HG03097 (cell line): ENCODE results near the gene SPATA1.
"Not testable (repeated sequence)": the region's sequence is repeated elsewhere in the genome, so short reads cannot be mapped to it uniquely, and the experiment has no call there.

Experiments used
- ATAC-seq: cut with Tn5 transposase; IDR thresholded peaks from one replicate; pipeline ENCODE4 v1.9.1; 2021; ENCODE audit not compliant: unreplicated experiment, low FRiP score

The SPATA1 gene

DNA sequence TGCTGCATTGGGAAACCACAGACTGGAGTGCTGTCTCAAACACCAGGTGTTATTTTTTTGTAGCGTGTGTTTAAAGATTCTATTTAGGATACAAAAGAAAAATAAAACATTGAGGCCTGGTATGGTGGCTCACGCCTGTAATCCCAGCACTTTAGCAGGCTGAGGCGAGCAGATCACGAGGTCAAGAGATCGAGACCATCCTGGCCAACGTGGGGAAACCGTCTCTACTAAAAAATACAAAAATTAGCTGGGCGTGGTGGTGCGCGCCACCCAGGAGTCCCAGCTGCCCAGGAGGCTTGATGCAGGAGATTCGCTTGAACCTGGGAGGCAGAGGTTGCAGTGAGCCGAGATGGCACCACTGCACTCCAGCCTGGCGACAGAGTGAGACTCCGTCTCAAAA, 1.7 kb downstream of the SPATA1 start:
- not testable (repeated sequence) for ATAC-seq

DNA sequence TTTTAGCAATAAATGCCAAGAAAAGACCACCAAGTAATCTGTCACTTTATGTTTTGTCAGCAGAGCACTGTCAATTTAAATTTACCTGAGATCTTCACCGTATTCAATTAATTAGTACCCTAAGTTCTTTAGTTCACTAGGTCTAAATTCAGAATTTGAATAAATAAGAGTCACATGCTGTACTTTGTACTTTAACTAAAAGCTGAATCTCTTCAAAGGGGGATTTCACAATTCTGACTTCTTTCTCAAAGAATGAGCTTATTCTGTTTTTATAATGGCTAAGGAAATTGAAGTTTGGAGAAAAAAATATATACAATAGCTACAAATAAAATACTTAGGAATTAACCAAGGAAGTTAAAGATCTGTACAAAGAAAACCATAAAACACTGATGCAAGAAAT, 2.3 kb downstream of the SPATA1 start:
- no peak for ATAC-seq

DNA sequence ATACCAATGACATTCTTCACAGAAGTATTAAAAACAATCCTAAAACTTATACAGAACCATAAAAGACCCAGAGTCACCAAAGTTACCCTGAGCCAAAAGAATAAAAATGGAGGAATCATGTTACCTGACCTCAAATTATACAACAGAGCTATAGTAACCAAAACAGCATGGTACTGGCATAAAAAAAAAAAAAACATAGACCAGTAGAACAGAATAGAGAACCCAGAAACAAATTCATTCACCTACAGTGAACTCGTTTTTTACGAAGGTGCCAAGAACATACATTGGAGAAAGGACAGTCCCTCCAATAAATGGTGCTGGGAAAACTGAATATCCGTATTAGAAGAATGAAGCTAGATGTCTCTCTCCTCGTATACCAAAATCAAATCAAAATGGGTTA, 2.8 kb downstream of the SPATA1 start:
- ATAC-seq, result no peak

DNA sequence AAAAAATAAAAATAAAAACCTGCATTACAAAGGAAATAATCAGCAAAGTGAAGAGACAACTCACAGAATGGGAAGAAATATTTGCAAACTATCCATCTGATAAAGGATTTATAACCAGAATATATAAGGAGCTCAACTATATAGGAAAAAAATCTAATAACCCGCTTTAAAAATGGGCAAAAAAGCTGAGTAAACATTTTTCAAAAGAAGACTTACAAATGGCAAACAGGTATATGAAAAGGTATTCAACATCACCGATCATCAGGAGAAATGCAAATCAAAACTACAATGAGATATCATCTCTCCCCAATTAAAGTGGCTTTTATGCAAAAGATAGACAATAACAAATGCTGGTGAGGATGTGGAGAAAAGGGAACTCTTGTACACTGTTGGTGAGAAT, 4.0 kb downstream of the SPATA1 start:
- ATAC-seq, result no peak

DNA sequence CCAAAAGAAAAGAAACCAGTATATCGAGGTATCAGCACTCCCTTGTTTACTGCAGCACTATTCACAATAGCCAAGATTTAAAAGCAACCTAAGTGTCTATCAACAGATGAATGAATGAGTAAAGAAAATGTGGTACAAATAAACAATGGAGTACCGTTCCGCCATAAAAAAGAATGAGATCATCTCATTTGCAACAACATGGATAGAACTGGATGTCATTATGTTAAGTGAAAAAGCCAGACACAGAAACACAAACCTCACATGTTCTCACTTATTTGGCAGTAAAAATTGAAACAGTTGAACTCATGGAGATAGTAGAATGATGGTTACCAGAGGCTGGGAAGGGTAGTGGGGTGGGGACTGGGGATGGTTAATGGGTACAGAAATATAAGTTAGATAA, 4.5 kb downstream of the SPATA1 start:
- no peak for ATAC-seq

DNA sequence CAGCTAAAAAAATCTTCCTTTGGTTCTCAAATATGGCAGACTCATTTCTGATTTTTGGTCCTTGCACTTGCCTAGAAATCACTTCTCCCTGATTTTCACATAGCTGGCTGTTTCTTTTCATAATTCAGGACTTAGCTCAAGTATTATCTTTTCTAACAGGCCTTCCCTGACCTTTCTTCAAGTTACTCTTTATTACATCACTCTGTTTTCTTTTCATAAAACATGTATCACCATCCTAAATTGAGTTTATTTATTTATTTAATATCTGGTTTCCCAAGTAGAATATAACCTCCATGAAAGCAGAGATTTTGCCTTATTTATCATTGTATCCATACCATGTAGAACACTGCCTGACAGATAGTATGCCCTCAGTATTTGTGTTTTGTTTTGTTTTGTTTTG, 18.4 kb downstream of the SPATA1 start:
- no peak for ATAC-seq

DNA sequence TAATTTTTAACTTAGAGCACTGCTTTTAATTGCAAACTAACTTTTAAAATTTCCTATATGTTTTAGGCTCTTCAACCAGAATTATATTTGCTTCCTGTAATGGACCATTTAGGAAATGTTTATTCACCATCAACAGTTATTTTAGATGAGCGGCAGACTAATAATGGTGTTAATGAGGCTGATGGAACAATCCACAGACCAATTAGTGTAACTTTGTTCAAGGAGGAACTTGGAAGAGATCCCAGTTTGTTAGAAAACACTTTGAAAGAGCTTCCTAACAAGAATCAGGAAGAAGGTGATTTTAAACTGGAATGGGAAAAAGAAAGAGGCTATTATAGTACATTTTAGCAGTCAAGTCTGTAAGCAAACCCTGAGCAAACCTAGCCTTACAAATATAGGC, 19.6 kb downstream of the SPATA1 start:
- ATAC-seq, result no peak

DNA sequence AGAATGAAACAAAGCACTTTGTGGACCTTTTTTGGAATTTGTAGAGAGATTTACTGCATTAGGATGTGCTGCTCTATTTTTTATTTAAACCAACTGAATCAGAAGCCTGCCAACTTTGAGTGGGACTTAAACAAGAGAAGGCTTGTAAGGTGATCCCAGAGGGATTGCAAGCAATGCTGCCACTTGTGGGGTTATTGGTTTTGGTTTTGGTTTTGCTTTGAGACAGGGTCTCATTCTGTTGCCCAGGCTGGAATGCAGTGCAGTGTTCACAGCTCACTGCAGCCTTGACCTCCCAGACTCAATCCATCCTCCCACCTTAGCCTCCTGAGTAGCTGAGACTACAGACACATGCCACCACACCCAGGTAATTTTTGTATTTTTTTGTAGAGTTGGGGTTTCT, 32.4 kb downstream of the SPATA1 start:
- no peak for ATAC-seq

DNA sequence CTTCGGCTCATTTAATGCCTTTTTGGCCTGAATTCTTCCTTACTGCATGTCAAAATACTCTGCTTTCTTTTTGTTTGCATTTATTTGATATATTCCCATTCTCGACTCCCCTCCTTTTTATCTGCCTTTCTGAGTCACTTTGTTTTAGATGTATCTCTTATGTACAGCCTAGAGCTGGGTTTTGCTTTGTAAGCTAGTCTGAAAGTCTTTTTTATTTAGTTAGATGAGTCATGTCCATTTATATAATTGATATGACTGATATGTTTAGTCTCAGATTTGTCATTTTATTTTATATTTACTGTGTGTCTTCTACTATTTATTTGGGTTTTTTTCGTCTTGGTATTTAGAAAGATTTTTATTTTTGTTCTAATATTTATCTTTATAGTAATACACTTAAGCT, 33.8 kb downstream of the SPATA1 start:
- ATAC-seq, result no peak

DNA sequence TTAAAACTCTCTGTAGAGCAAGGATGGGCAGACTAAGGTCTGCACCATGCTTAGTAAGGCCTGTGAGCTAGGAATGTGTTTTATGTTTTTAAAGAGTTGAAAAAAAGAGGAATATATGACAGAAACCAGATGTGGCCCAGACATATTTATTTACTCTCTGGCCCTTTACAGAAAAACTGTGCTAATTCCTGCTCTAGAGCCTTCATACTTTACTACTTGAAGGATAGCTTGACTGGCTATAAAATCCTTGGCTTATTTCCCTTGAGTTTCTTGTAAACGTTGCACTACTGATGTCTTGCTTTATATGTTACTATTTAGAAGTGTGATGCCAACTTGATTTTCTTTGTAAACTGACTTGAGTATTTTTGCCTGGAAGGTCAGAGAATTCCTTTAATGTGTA, 34.6 kb downstream of the SPATA1 start:
- no peak for ATAC-seq

DNA sequence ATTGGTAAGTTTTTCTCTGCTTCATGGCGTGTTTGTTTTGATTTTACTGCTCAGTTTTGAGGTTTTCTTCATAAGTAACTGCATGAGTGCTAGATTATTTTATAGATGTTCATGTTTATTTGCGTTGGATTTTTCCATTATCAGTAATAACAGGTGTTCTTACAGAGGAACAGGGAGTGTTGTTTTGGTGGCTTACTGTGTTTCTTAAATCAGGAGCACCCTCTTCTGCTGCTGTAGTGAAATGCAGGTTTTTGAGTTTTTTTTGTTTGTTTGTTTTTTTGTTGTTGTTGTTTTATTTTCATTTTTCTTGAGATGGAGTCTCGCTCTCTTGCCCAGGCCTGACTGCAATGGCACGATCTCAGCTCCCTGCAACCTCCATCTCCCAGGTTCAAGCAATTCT, 35.5 kb downstream of the SPATA1 start:
- no peak for ATAC-seq

DNA sequence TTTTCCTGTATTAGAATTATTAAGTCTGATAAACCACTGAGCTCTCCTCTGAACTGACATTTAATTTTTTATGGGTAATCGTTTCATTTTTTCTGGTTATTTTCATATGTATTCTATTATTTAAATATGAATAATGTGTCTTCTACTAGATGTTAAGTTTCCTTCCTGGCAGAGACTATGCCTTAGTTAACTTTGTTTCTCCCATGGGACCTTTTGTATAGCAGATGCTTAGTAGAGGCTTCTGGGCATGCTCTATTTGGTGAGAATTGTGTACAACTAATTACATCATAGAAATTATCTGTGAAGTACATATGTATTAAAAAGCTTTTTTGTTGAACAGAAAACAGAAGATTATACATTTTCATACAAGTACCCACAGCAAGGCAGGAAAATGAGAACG, 44.6 kb downstream of the SPATA1 start:
- ATAC-seq, result no peak

DNA sequence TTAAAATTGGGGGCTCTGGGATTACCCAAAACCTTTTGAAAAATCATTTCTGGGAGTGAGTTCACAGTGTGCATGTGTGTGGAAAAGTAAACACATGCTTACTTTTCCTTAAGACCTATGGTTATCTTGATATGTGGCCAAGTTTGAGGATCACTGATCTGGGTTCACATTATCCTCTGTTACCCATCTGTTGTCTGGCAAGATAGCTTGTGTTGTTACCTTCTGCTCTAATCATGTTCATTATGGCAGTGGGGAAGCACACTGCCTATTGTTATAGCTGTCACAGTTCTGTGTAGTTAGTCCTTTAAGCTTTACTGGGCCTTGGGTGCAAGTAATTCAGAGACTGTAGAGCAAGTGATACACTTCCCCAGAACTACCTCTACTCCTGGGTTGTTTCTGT, 63.0 kb downstream of the SPATA1 start:
- ATAC-seq, result no peak

DNA sequence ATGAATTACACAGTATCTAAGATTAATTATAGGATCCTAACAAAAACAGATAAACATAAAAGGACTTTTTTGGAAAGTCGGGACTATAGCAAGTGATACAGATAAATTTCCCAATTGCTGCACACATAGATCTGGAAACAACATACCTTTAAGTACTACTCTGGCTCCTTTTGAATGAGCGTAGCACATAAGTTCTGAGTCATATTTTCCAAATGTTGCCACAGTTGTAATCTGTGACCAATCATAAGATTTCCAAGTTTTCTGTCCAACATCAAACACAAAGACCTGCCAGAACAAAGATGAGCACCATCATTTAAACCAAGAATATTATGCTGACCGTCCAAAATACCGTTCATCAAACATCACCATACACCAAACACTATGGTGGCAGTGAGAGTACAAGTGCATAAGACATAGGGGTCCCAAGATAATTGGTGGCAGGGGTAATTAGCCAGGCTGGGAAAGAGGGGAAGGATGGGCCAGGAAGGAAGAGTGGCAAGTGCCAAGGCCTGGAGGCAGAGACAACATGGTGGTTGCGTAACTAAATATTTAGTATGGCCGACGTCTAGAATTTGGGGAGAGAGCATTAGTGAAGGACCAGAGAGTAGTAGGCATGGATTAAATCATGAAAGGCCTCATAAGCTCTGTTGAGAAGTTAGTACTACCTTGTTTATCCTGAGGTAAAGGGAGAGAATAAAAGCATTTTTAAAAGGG, 64.4 kb downstream of the SPATA1 start:
- no peak for ATAC-seq

DNA sequence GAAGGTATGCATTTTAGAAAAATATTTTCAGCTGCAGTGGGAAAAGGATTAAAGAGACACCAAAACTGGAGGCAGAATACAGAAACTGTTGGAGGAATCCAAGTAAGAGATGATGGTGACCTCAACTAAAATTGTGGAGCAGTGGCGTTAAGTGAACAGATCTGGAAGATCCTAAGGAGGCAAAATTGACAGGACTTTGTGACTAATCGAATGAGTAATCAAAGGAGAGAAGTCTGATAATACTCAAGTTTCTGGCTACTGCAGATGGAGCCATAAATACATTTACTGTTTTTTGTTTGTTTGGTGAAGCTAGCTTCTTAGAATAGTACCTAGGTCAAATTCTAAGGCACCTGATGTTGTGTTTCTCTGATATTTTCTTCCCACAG, 65.0 kb downstream of the SPATA1 start:
- ATAC-seq, result no peak

DNA sequence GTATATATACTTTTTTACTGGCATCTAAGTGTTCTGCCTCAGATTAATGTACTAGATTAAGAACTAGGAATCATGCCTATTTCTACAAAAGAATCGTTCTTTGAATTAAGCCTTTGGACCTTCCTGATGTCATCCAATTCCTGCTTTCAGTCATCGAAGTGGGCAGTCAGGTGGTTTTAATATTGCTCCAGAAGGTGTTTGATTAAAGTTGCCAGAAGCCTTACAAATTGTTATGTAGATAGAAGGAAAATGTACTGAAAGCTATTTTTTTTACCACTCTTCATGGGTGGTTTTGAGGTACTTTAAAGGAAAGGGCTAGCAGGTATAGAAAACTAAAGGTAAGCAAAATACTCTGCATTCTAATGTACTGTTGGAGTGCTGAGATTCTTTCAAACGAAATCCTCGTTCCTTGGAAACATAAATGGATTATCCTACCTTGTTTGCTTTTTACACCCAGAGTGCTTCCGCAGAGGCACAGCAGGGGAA, 67.3 kb downstream of the SPATA1 start:
- no peak for ATAC-seq

DNA sequence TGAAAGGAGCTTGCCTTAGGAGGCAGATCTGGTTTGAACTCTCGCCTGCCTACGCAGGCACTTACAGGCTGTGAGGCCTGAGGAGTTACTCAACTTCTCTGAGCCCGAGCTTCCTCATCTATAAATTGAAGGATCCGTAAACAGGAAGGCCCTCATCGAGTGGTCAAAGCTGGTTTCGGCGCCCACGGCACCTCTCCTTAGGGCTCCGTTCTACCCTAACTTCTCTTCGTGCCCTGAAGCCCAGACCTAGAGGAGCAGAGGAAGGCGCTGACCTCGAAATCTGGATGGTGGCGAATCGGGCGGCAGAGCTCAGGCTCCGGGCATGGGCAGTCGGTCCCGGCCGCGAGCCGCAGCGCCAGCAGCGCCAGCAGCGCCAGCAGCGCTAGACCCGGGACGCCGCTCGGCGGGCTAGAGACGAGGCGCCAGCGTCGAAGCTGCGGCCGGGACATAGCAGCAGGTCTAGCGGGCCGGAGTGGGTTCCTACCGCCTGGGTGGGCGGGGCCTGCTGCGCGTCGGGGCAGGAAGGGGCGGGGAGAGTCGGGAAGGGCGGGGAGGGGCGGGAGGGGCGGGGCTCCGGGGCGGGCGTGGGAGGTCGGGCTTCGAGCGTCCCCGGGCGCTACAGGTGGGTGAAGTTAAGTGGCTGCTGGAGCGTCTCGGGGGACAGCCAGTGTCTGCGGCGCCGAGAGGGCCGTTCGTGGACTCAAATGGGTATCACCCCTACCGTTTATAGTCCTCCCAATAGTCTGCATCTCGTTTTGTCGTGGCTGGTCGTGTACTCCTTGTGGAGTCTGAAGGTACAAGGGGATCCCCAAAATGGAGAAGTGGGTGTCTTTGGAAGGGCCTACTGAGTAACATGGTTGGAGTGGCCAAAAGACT, 68.0 kb downstream of the SPATA1 start, which contains the start of gene CTBS:
Gene CTBS, minus strand, starts transcription at position 474 of the 876 bp plus-strand sequence. Its CDS starts 25 bp downstream, at position 449.
- peak; percentile 93 for ATAC-seq

DNA sequence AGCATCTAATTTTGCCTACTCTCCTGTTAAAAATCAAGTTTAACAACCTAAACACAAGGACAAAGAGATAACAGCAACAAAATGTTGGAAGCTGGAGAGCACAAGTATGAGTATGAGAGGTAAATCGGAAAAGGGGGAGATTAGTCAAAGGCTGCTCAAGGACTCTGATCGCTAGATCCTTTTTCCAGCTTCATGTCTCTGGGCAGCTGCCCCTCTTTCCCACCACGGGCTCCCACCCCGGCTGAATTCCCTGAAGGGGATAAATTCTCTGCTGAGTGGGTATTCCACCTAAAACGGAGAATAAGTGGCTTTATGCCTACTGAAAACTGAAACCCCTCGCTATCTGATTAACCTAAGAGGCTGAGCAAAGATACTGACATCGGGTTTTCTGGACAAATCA, 68.8 kb downstream of the SPATA1 start:
- ATAC-seq, result no peak

DNA sequence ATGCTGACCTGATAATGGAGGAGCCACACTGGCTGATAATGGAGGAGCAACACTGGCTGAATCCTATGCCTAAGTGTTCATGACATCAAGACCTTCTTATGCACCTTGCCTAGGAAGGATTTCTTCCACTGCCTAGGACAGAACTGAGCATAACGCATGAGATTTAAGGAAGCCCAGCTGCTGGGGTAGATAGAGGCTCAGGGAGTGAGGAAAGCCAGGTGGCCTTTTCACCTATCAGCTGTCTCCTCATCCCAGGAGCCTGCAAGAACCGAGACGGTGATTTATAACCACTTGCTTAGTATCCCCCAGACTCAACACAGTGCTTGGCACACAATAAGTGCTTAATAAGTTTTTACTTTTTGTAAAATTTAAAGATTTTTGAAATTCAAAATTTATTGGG, 75.5 kb downstream of the SPATA1 start:
- ATAC-seq, result no peak

DNA sequence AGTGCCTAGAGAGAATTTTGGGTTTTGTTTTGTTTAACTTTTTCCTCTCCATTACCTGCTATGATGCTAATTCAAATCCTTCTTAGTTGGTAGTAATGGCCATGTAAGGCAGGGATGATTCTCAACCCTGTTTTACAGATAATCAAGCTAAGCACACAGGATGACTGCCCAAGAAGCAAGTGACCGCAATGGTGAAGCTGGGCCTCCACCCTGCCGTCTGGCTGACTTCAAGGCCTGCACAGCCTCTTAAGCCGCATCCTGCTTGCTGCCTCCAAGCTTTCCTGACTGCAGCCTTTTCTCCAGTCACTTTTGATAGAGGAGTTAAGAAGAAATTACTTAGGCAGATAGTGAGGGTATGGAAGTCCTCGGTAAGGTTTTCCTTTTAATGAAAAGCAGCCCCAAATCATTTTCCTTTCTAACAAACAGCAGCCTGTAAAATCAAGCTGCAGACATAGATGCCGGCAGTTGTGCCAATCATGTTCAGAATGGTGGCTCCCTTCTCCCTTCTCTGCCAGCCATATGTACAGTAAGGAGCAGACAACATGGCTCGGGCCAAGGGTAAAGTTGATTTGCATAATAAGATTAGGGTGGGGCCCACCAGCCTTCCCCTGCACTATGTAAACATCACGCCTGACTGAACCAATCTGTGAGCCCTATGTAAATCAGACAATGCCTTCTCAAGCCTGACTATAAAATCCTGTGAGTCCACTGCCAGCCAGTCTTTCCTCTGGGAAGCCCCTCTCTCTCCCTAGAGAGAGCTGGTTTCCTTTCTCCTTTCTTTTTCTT, 76.8 kb downstream of the SPATA1 start:
- no peak for ATAC-seq

DNA sequence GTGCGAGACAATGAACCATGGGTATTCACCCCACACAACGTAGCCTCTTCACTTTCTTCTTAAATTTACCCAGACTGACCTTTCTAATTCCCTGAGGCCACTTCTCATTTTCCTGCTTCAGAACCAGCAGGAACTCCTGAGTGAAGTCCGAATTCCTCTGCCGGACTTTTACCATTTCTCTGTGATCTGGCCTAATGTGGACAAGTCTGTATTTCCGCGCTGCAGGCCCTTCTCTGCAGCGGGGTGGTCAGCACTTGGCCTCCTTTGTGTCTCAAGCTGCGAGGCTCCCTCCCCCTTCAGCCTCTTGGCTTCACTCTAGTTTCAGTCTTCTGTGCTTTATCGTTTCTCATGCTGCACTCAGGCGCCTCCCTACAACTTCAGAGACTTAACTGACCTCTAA, 77.5 kb downstream of the SPATA1 start:
- no peak for ATAC-seq
